HG03571 (cell line): ENCODE measurements around the gene PLCB1.

Experiments
- ATAC-seq: cut with Tn5 transposase; IDR thresholded peaks from one replicate; pipeline ENCODE4 v1.9.1; 2021; ENCODE audit not compliant: unreplicated experiment

The PLCB1 gene

DNA sequence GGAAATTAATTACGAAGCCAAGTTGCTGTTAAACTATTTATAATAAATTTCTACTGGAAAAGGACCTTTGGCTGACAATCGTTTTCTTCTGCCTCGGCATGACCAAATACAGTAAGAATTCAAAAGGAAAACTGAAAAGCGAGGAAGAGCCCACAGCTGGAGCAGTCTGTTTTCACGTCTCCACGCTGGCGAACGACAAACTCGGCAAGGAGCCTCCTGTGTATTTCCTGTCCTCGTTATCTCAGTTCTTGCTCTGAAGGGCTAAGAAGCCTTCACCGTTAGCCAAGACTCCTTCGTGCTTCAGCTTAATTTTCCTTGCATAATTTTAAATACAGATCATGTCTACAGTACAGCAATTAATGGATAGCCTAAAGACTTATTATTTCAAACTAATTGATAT lies 722.5 kb downstream of the PLCB1 start:
- no peak for ATAC-seq

DNA sequence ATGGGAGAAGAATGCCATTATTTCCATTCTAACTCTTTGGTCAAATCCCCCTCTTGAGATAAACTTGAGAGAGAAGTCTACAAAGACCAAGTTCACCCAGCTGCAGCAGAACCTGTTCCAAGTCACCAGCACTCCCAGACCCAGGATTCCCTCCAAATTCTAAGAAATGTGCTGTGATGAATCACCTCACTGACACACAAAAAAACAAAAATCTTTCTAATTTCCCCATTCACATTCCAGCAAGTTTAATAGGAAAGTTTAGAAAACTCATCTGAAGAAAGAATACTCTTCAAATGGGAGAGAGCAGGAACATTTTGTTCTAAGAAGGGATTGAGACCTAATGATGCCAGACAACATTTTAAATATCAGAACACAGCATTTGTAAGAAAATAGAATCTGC lies 723.2 kb downstream of the PLCB1 start:
- no peak for ATAC-seq

DNA sequence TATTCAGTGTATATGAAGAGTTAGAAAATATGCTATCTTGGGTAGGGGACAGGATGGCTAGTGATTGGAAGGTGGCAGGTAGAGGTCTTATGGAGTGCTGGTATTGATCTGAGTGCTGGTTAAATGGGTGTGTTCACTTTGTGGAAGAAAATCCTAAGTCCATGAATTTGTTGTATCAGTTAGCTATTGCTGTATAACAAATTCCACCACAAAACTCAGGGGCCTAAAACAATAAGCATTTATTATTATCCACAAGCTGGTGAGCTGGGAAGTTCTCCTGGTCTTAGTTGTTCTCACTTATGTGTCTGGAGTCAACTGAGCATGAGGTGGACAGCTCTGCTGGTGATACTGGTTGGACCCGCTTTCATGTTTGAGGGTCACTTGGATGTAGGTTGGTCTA lies 724.6 kb downstream of the PLCB1 start:
- no peak for ATAC-seq

DNA sequence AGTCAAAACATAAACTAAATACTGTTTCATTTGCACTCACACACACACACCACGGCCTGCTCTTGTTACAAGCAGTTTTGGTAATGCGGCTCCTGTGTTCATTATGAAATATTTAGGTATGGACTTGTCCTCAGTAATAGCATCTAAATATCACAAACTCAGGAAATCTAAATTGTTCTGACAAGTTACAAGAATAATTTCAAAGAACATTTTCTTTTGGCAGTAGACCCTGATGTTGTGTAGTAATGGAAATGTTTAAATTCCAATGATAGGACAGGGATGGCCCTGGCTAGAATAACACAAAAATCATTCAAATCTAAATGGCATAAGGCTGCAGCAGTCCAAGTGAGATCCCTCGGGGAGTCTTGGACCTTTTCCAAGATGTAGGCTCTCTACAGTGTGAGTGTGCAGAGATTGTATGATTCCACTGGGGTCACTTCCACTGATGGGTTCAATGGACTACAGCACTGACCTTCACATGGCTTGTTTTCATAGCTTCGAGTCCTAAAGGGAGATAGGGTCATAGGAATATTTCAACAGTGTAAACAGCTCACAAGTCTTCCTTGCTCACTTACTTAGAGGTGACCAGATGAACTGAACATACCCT lies 726.2 kb downstream of the PLCB1 start:
- ATAC-seq = no peak

DNA sequence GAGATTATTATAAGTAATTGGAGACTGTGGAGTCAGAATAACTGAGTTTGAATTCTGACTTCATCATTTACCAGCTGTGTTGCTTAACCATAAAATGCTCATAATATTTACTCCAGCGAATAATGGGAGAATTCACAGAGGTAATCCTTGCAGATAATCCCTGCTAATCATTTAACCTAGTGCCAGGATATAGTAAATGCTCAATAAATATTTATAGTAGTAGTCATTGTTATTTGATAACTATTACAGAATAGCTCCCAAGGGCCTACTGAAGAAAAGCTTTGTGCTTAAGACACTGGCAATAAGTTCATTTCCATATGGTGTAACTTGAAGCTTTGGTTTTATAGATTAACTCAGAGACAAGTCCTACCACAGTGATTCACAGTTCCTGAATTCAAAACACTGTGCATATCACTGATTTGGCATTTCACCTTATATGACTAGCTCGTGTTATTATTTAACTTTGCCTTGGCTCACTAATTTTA lies 728.0 kb downstream of the PLCB1 start:
- peak; percentile 73 for ATAC-seq

DNA sequence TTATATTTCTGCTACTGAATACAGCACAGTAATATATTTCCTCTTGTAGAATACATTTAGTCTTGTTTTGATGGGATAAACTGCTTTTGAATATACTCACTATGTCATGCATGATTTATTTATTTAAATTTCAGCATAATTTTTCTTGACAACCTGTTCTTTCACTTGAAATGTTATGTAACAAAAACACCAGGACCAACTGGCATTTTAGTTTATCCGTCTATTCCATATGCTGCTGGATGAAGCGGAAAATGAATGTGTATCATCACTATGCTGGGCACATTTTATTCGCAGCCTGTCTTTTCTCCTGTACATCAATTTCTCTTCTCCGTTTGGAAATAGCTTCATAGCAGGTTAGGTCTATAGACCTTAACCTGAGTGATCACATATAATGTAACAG lies 730.0 kb downstream of the PLCB1 start:
- no peak for ATAC-seq

DNA sequence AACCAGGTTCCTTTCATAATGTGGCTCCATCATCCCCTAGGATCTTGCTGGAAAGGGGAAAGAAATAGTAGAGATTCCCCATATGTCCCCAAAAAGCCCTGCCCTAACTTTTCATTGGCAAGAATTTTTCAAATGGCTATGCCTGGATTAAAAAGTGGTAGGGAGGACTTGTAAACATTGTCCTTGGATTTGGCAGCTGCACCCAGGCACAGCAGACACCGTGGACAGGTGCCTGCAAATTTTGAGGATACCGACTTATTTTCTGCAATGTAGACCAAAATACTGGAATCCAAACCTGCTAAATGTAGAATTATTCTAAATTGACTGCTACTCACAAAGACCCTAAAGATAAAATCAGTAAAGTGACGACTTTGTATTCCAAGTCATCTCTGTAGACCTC lies 733.6 kb downstream of the PLCB1 start:
- ATAC-seq = no peak

DNA sequence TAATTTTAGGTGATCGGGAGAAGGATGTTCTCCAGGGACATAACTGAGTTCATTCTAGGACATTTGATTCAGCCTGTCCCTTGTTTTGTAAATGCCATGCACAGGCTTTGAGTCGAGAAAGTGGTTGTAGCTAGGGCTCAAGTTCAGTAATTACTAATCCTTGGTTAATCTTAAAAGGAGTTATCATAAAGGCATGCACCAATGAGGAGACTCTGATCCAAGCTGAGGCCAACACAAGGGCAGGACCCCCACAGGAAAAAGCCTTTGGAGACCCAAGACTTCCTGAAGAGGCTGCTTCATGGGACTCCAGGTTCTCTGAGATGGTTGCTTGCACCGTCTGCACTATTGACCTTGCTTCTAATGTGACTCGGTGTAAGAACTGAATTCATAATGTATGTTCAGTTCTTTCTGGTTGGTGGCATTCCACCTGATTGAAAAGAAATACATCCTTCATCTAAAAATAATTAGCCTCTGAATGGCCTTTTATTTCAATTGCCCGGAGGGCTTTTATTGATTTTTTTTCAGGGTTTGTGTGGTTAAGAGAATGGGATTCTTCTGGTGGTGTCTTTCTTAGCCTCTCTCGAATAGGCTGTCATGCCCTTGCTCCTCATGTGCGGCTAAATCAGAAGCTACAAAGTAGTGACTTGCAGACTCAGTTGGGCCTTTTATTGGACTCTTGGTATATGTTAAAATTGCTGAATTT lies 735.1 kb downstream of the PLCB1 start:
- ATAC-seq = no peak

DNA sequence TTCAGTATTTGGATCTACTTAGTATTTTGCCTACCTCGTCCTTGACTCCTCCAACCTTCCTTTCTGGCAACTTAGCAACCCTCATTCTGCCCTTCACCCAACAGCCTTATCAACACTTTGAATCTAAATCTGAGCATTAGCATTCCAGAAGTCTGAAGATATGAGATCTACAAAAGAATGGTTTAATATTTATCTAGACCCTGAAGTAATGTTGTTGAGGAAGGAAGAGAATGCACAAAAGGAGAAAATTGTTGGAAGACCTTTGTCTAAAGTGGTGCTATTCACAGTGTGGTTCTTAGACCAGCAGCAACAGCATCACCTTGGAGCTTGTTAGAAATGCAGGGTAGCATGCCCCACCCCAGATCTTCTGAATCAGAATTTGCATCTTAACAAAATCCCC lies 738.6 kb downstream of the PLCB1 start:
- no peak for ATAC-seq

DNA sequence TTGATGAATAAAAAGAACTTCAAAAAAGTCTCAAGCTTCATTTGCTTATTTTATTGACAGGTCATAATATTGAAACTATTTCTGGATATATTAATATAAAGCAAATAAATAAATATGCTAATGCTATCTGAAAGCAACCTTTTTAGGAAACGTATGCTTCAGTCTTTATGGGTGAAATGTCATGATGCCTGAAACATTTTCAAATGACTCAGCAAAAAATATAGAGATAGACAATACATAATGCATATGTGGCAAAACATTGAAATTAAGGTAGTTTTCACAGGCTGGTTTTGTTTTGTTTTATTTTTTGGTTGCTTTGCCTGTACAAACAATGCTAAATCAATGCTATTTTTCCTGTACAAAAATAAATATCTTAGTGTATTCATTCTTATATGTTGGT lies 742.4 kb downstream of the PLCB1 start:
- no peak for ATAC-seq

DNA sequence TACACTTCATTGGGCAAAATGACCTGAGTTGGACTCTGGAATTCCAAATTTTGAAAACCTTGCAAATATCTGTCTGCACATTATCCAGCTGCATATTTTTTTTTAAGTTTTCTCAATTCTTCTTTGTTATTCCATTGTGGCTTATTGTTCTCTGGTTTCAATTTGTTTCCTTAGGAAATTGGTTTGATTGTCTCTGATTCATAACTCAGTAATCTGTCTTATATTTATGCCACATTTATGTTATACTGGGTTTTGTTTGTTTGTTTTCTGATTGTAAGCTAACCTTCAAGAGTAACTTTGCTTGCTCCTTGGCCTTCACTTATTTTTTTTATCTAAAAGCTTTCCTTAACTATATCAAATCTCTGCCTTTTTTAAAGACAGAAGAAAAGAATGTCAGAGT lies 743.5 kb downstream of the PLCB1 start:
- no peak for ATAC-seq

DNA sequence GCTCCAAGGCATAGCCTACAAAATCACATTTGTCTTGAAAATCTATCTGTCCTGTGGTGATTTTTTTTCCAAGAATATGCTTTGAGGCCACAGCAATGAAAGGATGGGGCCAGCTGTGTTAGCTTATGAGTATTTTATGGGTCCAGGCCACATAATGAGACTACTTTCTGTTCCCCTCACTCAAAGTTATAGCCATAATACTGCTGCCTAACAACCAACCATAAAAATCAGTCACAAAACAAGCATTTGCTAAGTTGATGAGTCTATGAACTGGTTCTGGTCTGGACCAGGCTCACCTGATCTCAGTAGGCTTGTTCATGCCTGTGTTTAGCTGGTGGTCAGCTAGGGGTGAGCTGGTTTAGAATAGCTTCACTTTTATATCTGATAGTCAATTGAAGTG lies 744.3 kb downstream of the PLCB1 start:
- no peak for ATAC-seq

DNA sequence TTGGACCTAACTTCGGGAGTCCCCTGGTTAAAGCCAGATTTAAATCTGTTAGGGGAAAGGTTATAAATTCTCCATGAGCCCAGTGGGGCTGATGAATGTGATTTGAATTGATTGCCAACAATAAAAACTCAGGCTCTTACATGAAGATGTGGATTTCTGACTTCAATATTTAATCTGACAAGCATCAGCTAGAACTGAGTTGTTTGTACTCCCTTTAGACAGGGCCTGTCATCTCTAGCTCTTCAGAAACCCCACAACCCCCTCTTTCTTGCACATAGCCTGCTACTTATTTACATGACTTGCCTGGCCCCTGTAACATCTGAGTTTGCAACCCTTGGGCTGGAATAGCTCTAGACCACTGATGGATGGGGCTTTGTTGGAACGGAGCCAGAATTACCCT lies 745.2 kb downstream of the PLCB1 start:
- ATAC-seq = no peak

DNA sequence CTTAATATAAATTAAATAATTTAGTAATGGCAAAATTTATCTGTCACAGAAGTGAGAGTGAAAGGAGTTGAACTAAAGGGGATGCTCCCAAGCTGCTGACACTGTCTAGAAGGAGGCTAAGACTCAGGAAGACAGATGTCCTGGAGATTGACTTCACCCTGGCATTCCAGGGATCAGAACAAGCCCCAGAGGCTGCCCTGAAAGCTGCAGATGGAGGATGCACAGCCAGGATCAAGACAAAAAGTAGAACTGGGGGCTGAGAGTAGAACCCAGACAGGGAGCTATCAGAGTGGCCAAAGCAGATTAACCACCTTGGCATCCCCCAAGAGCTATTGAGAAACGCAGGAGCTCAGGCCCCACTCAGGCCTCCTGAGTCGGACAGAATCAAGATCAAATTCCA lies 747.6 kb downstream of the PLCB1 start:
- no peak for ATAC-seq

DNA sequence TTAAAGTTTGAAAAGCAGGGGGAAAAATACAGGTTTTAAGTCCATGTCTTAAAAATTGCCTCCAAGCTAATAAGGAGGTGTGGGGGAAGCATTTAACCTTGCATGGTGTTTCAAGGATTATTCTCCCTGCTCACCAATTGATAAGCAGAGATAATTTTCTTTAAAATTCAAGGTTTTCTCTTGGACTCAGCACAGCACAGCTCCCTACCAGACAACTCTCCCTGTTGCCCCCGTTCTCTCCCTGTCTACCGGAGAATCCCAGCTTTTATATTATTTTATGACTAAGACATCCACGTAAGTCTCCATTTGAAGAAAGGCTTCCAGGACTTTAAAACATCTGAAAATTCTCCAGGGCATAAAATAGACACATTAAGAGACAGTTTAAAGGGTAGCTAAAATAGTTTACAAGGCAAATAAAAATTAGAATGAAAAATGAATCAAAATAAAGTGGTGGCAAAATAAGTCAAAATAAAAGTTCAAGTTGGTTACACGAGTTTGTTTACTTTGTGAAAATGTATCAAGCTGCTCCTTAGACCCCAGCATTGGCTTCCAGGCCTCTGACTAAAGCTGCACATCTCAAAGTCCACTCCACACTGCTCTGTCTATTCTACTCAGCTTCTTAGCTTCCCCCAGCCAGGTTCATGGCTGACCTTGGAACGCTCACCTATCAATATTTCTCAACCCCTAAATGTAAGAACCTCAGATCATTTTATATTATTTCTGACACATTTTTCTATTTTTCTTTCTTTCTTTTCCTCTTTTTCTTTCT lies 748.2 kb downstream of the PLCB1 start:
- ATAC-seq = no peak

DNA sequence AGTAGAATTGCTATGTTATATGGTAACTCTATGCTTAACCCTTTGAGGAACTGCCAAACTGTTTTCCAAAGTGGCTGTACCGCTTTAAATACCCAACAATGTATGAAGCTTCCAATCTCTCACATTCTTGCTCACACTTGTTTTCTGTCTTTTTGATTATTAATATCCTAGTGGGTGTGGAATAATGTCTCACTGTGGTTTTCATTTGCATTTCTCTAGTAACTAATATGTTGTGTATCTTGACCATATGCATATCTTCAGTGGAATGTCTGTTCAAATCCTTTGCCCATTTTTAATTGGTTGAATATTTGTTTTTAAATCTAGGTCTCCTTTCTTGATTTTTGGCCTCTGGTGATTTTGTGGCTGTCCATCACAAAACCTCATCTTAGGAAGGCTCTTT lies 759.0 kb downstream of the PLCB1 start:
- ATAC-seq = no peak

DNA sequence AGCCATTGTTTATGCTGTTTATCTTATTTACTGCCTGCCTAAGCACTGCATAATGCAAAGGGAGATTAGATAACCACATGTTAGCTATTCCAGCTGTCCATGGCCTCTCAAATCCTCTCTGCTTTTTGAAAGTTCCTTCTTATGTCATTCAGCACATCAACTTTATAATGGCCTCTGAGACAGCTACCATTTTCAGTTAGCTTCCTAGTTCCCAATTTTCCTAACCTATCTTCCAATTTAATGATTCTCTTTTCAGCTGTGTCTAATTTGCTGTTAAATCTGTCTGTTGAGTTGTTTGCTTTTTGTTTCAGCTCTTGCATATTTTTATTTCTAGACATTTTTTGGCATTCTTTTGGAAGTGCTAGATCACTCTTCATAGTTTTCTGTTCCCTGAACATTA lies 763.4 kb downstream of the PLCB1 start:
- ATAC-seq = no peak

DNA sequence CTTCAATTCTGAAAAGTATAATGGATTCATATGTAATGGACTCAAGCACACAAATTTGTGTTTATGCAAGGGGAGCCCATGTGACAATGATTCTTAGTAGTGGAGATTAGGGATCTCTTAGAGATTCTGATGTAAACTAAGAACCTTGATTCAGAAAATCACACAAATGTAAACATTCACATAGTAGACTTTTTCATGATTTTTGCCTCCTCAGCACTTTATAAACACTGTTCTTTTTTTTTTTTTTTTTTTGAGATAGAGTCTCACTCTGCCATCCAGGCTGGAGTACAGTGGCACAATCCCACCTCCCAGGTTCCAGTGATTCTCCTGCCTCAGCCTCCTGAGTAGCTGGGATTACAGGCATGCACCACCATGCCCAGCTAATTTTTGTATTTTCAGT lies 766.8 kb downstream of the PLCB1 start:
- ATAC-seq = no peak

DNA sequence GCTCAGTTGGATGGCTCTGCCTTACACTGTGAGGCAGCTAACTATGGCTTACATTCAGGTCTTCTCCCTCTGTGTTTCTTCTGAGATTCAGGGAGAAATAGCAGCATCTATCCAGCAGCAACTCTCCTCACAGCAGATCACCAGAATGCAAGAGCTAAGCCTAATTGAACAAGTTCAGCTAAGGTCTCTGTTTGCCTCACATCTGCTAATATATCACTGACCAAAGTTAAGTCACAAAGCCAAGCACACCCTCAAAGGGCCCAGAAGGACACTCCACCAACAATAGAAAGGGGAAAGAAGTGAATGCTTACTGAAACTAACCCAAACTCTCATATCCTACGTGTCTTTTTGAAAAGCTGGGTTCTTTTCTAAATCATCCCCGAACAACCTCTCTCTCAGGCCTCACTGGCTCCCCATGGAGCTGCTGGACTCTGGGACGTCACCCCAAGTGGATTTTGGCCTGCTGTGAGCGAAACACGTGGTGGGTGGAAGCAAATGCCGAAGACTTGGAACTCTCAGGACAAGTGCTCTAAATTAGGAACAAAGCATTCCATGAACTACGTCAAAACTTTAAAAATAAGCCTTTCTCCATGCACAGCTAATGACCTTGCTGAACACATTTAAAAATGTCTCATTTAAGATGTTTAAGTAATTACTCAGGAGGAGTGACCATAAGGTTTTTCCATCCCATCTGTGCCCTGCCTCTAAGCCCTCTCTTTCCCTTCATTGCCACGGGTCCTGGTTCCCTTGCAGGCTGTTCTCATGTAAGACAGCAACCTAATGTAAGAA lies 769.4 kb downstream of the PLCB1 start:
- ATAC-seq = no peak

DNA sequence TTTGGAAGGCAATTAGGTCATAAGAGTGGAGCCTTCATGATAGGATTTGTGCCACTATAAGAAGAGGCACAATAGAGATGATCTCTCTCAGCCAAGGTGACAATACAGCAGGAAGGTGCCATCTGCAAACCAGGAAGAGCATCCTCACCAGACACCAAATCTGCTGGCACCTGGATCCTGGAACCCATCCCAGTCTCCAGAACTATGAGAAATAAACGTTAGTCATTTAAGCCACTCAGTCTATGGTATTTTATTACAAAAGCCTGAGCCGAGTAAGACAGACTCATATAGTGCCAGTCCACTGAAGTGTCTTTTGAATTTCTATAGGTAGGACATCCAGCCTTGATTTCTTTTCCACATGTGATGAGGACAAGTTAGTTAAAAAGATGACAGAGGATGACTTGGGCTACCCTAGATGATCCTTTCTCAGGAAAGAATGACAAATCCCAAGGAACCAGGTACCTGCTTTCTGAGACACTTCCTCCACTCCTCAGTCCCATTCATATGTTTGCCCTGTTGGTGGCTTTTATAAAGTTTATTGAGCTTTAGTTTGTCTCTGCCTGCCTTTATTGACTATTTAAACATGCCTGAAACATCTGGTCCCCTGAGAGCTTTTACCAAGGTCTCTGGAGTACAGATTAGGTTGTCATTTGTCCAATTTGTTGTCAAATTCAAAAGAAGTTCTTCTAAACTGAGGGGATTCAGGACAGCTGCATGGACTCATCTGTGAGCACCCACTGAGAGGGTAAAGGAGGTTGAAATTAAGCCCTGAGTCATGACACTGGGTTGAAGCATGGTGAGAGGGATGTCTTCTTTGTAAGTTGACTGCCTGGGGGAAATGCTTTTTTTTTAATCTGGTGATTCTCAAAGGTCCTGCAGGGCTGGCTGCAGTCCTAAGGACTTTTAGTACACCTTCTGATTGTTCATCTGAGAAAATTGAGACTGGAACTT lies 771.9 kb downstream of the PLCB1 start:
- ATAC-seq = no peak
